HTR-8/SVneo (cell line): Measurements from ENCODE around the gene BHLHE23.

Experiments used
- DNase-seq: peaks from one replicate; pipeline ENCODE4 v3.0.0; 2011; ENCODE audit warnings: low spot score, mixed read lengths; ENCODE audit not compliant: insufficient read length
- FAIRE-seq: peaks from 2 replicates; lab custom pipeline; 2011; peaks lifted over from hg19 to GRCh38; lab: Jason Lieb, UNC

BHLHE23 gene

GRCh38 chr20:63027221-63027921 lies 20.6 kb upstream of the BHLHE23 start:
- no peak for DNase-seq
- FAIRE-seq, result peak; percentile 31

DNA sequence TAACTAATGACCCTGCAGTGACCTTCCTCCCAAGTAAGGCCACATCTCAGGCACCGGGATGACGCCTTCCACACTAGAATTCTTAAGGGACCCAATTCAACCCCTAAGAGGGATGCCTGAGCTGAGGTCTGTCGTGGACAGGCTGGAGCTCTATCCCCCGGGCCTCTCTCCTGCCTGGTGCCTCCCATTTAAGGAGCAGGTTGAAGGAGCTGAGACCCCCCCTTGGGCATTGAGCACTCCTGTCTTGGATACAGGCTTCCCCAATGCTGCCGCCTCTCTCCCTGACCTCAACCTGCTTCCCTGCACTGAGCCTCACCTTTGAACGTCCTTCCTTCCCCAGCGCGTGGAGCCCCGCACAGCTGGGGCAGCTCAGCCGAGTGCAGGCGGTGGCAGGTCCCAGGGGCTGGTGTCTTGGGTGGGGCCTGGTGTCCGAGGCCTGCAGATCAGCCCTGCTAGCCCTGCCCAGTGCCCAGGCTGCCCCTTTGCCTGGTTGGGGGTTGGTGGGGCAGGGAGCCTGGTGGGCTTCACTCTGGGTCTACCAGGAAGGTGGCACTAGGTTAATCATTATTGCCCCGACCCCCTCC lies 19.9 kb upstream of the BHLHE23 start:
- DNase-seq (no peak), FAIRE-seq (no peak)

DNA sequence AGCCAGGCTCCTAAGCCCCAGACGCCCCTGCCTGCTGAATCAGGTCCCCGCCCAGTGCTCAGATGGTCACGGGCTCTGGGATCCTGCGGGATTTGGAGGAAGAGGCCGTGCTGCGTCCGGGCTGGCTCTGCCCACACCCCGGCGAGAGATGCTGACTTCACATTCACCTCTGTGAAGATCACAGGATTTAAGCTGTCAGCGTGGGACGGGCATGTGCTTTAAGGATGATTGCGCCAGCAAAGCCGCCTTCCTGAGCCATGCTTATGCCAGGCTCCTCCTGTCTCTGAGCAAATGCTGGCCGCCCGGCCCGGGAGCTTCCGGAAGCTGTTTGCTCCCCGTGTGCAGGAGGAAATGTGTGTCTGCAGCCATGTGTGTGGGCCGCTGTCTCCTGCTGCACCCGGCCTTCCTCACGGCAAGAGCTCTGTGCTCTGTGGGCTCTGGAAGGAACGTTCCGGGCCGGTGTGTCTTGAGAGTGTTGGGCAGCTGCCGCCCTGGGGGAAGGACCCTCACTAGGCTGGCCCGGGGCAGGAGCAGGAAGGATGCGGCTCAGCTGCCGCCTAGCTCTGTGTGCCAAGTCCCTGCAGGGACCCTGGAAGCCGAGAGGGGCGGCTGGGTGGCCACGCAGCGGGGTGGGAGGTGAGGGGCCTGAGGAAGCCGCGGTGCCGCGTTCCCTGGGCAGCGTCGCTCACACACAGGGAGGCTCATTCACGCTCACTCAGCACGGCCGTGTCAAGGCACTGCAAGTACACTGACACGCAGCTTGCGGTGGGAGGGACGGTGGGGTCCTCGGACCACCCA lies 19.0 kb upstream of the BHLHE23 start:
- DNase-seq, result no peak
- peak; percentile 49 for FAIRE-seq

DNA sequence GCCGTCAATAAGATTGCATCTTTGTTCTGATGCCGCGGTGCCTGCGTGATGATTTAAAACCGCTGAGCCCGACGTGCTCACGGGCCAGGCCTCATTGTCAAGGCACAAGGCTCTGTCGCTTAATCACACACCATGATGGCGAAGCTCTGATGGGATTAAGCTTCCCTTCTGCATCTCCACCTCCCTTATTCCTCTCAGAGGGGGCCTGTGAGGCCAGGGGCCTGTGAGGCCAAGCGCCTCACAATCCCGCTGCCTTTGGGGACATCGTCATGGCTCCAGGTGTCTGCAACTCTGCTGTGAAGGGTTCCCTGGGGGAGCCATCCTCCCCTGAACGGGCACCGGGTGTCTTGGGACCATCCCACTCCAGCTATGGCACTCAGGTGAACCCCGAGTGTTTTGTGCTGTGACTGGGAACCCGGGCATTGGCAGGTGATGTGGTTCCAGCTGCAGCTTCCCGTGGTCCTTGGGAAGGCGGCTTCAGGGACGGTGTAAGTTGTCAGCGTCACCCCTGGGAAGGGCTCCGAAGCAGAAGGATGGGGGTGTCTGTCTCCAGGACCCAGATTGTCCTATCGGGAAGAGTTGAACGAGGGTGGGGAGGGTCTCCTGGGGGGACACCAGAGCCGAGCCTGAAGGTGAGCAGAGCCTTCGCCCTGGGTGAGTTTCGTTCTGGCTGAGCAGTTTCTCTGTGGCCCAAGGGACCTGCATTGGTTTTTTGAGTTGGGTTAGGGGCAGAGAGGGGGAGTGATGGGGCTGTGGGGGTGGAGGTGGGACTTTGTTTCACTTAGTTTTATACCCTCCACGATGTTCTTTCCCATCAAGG lies 18.0 kb upstream of the BHLHE23 start:
- DNase-seq (no peak), FAIRE-seq (no peak)

DNA sequence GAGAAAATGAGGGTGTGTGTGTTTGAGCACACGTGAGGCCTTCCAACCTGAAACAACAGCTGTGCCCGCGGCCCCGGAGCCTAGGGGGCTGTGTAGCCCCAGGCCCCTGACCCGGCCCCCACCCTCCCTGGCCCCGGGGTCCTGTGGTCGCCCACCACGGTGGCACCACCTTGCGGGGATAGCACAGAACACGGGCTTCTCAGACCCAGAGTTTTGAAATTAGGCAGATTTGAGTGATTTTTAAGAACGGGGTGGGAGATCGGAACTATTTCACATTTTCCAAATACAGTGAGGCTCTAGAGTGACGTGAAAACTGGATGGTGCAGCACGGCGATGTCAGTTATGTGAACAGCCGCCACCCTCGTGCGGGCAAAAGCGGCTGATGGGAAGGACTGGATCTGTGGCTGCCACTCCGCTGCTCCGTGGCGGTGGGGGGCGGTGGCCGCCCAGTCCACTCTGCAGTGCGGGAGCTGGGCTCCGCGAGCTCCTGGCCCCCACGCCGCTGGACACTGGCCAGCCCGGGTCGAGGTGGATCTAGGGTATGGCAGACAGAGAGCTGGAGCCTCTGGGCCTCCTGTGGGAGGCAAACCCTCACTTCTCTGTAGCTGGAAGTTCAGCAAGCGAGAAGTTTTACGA lies 17.3 kb upstream of the BHLHE23 start:
- no peak for FAIRE-seq

DNA sequence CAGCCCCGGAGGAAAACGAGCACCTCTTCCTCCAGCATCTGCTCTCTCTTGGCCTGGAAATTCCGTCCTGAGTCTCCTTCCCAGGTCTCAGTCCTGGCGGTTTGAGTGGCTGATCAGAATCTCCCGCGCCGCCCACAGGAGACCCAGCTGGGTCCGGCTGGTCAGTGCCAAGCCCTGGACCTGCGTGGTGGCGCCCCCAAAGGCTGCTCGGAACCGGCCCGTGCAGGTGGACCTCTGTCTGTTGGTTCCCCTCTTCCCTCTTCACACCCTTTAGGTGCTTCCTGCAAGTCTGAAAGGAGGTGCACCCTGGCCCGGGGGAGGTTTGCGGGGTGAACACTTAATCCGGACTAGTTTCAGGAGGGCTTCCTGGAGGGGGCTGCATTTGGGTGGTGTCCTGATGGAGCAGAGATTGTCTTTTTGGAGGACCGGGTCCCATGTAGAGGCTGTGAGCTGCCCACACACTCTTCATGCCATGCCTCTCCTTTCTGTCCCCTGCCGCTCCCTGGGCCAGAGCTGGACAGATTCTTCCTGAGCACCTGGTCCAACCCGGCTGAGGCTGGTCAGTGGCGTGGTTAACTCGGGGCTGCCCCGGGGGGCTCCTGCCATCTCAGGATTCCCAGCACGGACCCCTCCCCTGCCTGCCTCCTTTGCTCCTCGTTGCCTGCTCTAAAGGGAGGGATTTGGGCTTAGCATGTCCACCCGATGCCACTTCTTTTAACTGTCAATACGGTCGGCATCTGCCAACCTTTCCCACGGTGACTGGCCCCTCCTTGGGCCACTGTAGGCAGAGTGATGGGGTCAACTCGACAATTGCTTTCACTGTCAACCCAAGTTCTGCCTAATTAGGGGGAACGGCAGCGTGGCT lies 16.5 kb upstream of the BHLHE23 start:
- FAIRE-seq (no peak), DNase-seq (no peak)

More for the DNA sequence above, 17.3 kb upstream of the BHLHE23 start:
- DNase-seq, result no peak

DNA sequence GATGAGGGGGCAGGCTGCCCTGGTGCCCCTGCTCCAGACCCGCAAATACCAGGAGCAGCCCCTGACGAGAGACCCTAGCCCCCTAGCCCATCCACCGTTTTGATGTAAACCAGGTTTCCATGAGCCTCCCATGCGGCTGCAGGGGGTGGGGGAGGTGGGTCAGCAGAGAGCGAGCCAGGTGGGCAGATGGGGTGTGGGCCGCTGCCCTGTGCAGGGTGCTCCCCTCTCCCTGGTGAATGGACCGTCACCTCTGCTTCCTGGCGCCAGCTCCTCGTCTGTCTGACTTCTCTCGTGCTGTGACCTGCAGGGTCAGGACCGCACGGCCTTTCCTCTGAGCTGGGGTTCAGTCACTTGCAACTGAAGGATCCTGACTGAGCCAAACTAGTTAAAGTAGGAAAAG lies 15.7 kb upstream of the BHLHE23 start:
- no peak for DNase-seq
- peak; percentile 71 for FAIRE-seq

DNA sequence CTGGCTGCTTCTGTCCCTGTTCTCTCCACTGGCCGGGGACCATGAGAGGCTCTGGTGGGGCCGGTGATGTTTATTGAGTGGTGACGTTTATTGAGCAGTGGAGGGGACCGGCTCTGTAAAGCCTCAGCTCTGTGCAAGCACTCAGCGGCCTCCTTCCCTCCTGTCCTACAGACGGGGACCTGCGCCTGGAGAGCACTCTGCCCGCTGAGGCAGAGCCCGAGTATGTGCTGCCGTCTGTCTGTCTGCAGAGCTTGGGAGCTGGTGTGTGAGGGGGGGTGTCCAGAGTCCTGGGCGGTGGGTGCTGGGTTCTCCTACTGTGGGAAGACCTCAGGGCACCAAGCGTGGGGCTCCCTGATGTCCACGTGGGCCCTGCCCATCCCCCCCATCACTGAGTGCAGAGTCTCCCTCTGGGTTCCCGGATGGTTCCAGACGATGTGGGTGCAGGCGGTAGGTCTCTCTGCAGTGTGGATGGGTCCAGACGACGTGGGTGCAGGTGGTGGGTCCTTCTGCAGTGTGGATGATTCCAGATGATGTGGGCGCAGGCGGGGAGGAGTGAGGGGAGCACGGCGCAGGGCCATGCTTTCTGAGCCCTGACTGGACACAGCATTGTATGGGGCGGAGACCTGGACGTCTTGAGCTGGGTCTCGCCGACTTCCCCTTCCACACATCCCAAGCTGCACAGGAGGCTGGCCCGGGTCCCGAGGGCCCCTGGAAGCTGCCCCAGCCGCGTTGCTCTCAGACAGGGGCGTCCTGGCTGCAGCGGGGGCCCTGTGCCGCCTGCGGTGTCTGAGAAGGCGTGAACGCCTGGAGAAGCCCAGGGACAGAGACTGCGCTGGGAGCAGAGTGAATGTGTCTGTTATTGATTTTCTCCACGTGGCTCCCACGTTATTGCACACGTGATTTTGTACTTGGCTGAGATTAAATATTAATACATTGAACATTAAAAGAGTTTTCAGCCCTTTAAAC lies 14.9 kb upstream of the BHLHE23 start:
- DNase-seq (no peak), FAIRE-seq (peak; percentile 59)

- no peak for DNase-seq
- FAIRE-seq, result no peak
These were observed 13.9 kb upstream of the BHLHE23 start for GRCh38 chr20:63020681-63021080.

DNA sequence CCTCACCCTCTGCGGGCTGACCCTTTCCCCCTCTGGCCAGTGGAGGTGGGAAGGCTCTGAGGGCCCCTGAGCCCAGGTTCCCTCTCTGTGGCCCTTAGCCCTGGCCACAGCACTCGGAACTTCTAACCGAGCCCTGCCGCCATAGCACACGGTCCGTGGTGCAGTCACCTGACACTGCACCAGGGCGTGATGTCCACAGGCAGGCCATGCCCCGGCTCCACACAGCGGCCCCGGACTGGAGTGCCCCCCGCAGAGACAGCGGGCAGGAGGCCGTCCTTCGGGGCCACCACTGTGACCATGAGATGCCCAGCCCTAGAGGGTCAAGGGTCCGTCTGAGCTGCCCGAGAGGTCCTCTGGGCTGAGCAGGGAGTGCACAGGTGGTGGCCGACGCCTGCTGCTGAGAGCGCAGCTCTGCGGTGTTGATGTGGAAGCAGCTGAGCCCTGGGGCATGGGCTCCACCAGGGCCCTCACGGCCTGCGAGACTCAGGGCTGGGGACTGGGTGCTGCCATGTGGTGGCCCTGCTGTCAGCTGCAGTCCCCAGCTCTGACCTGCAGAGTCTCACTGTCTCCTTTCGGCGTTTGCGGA lies 11.2 kb upstream of the BHLHE23 start:
- DNase-seq, result no peak

DNA sequence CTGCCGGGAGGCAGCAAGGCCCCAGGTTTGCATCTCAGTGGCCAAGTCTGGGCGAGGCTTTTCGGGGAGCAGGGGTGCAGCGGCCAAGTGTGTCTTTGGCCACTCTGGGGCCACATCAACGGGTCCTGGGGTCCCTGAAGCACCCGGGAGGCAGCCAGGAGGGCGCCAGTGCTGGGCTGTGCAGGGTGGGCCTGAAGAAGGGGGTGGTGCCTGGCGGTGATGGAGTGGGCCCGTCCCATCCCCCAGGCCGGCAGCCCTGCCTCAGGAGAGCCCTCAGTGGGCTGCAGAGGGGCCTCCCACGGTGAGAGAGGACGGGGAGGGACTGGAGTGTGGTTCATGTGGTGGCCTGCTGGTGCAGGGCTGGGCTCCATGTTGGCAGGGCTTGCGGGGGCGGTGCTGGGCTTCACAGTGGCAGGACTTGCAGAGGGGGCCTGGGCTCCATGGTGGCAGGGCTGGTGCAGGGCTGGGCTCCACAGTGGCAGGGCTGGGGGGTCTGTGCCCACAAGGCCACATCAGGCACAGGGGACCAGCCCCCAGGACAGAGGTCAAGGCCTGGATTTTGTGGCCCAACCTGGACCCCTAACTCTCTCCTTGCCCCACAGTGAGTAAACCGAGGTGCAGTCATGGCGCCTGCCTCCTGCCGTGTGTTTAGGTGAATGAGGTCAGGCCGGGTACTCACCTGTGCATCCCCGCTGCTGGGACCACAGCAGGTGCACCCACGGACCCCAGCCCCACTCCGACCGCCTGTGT lies 10.5 kb upstream of the BHLHE23 start:
- no peak for FAIRE-seq
- no peak for DNase-seq

More for the DNA sequence above, 11.2 kb upstream of the BHLHE23 start:
- no peak for FAIRE-seq

DNA sequence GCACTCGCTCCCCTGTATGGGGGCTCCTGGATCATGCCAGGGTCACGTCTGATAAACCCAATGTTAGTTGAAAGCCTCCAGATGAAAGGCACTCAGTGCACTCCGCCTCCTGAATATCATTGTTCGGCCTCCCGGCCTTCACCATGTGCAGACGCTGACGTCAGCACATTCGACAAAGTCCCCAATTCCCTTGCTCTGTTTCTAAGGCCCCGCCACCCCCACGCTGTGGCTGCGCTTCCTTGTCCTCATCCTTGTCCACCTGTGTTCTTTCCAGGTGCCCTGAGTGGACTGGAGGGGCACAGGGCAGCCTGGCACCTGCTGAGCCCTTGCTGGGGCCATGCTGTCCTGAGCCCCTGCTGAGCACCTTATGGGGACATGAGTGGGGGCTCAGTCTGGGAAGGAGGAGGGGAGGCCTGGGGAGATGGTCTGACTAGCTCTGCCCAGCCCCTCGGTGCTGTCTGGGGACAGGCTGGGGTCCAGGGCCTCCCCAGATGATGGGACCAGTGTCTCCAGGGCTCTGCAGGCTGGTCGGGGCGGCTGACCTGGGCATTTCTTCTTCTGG lies 9.8 kb upstream of the BHLHE23 start:
- DNase-seq (no peak), FAIRE-seq (no peak)

DNA sequence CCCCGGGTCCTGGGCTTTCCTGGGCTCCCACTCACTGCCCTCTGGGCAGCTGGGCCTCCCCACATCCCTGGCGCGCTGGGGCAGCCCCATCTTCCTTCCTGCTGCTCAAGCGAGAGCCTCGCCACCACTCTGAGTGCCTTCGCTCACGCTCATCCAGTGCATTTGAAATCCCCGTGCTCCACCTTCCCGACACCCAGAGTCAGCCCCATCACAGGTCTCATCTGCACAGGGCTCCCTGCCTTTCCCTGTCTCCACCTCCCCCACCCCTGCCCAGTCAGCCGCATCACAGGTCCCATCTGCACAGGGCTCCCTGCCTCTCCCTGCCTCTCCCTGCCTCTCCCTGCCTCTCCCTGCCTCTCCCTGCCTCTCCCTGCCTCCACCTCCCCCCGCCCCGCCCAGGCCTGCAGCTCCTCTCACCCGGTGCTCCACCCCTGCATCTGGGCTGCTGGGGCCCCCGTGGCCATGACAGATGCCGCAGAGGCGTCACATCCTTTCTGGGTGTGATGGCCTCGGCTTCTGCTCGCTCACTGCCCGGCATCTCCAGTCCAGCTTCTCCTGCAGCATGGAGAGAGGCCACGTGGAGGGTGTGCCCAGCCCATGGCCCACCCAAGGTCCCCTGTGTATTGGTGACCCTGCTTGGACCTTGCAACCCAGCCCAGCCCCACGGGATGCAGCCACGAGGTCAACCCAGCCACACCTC lies 9.0 kb upstream of the BHLHE23 start:
- no peak for DNase-seq
- no peak for FAIRE-seq

DNA sequence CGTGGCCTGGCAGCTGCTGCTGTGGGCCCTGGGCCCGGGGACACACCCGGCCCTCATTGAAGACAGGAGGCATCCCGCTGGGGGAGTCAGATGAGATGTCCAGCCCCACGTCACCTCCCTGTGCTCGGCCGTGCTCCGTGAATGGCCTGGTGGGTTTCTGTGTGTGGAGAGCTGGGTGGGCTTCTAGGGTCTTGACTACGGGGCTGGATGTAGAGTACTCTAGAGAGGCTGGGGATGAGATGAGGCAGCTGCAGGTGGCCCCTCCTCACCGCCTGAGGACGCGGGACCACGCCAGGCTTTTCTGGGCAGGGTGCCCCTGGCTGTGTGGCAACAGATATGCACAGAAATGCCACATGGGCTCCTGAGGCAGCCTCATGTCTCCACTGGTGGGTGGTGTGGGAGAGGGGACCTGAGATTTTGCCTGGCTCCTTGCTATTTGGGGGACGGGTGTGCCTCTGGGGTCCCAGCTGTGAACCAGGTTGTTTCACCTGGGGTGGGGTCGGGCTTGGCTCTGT lies 8.4 kb upstream of the BHLHE23 start:
- FAIRE-seq, result no peak
- DNase-seq, result no peak

DNA sequence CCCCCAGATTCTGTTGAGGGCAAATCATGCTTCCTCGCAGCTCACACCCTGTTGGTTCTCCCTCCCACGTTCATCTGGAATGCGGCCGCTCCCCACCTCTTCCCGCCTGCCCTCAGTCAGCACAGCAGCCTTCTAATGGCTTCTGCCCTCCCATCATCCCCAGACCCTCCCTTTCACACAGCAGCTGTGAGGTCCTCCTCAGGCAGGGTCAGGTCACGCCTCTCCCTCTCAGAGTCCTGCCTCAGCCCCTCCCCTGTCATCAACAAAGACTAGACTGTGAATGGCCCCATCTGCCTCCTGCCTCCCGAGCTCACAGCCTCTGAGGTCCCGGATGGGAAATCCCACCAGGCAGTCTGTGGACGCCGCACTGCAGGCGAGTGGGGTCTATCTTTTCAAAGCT lies 7.9 kb upstream of the BHLHE23 start:
- DNase-seq, result no peak
- FAIRE-seq, result no peak

DNA sequence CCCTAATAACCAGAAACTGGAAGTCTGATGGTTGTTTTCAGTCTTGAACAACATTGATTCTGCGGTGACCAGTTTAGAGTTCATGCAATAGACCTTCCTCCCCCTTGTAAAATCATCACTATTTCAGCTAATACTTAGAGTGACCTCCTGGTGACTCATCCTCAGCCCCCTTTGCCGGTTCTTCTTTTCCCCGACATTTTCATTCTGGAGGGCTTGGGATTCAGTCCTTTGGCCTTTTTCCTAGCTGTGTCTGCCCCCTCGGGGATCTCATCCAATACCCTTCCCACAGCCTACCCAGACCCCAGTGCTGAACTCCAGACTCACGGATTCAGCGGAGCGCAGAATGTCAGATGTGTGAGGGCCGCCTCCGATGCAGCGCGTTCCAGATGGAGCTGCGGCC lies 7.5 kb upstream of the BHLHE23 start:
- DNase-seq (no peak), FAIRE-seq (no peak)
